Measurements from ENCODE around the gene MOV10L1.

- TF ChIP-seq POLR2A (IDR thresholded peaks at IDR 0.05): no peak
- no peak for TF ChIP-seq CTCF (IDR thresholded peaks at IDR 0.05)
Measured at GRCh38 chr22:50053861-50054260, 35.9 kb upstream of the MOV10L1 start.

Measured in Peyer's patch (tissue), 4 donors.